HepG2 (cell line): ENCODE results near the gene HES1. TPM values are rescaled to one million over a fixed set of nuclear protein-coding genes. Genes with fewer than 3 reads are reported as not detected.

Experiments
- AGO1 ChIP-seq: fragments of 200-400 bp; formaldehyde crosslinking; IDR thresholded peaks from 2 replicates; pipeline ENCODE4 v1.6.1; 2017; ENCODE audit warnings: mild to moderate bottlenecking, low read depth, low read length, moderate library complexity; ENCODE audit not compliant: poor library complexity, severe bottlenecking
- AKAP8 ChIP-seq: sonication (generic); formaldehyde crosslinking; IDR thresholded peaks from 2 replicates; pipeline ENCODE4 v1.5.1; 2020; ENCODE audit warnings: mild to moderate bottlenecking, missing genetic modification reagents
- CREBL2 ChIP-seq: sonication (generic); formaldehyde crosslinking; IDR thresholded peaks from 2 replicates; pipeline ENCODE4 v1.8.1; 2023; ENCODE audit warnings: missing genetic modification reagents, mild to moderate bottlenecking, borderline replicate concordance
- ETS1 ChIP-seq: sonication (generic); formaldehyde crosslinking; IDR thresholded peaks from 2 replicates; pipeline ENCODE4 v1.4.0; 2020; ENCODE audit warnings: missing genetic modification reagents
- HMGXB4 ChIP-seq, 2 experiments: sonication (generic) in 1 of 2; formaldehyde crosslinking in 1 of 2; IDR thresholded peaks; 2 replicates each; pipeline versions ENCODE4 v1.4.0 to v1.6.1; 2018 to 2020; ENCODE audit warnings: missing genetic modification reagents in 2 of 2, borderline replicate concordance in 1 of 2, low read depth in 1 of 2, mild to moderate bottlenecking in 1 of 2, missing biosample characterization in 1 of 2
- KAT8 ChIP-seq: IDR thresholded peaks from 2 replicates; pipeline ENCODE4 v1.6.1; 2016; ENCODE audit warnings: missing genetic modification reagents, missing compliant biosample characterization
- MIXL1 ChIP-seq: IDR thresholded peaks from 2 replicates; pipeline ENCODE4 v1.6.1; 2016
- NKX3-1 ChIP-seq: sonication (generic); formaldehyde crosslinking; IDR thresholded peaks from 2 replicates; pipeline ENCODE4 v1.5.0; 2020; ENCODE audit warnings: missing genetic modification reagents
- RFXAP ChIP-seq: sonication (generic); formaldehyde crosslinking; IDR thresholded peaks from 2 replicates; pipeline ENCODE4 v1.4.0; 2020; ENCODE audit warnings: missing genetic modification reagents, borderline replicate concordance
- SETDB1 ChIP-seq: sonication (generic); formaldehyde crosslinking; IDR thresholded peaks from 2 replicates; pipeline ENCODE4 v1.5.1; 2020; ENCODE audit warnings: missing genetic modification reagents, mild to moderate bottlenecking, borderline replicate concordance
- USF2 ChIP-seq, 2 experiments: sonication (generic) in 1 of 2; formaldehyde crosslinking in 1 of 2; IDR thresholded peaks; 2 replicates each; pipeline versions ENCODE4 v1.5.1 to v1.6.1; 2011 to 2020; ENCODE audit warnings: borderline replicate concordance in 1 of 2, low read depth in 1 of 2, low read length in 1 of 2, mild to moderate bottlenecking in 1 of 2, missing genetic modification reagents in 1 of 2, moderate library complexity in 1 of 2
- ZNF281 ChIP-seq: sonication (generic); formaldehyde crosslinking; IDR thresholded peaks from 2 replicates; pipeline ENCODE4 v1.4.0; 2020; ENCODE audit warnings: missing genetic modification reagents, borderline replicate concordance
- ZNF331 ChIP-seq: sonication (generic); formaldehyde crosslinking; IDR thresholded peaks from 2 replicates; pipeline ENCODE4 v1.4.0; 2020; ENCODE audit warnings: missing genetic modification reagents
- ZNF350 ChIP-seq: sonication (generic); formaldehyde crosslinking; IDR thresholded peaks from 2 replicates; pipeline ENCODE4 v1.4.0; 2020; ENCODE audit warnings: mild to moderate bottlenecking, low read depth, missing genetic modification reagents, borderline replicate concordance
- ZNF44 ChIP-seq: sonication (generic); formaldehyde crosslinking; IDR thresholded peaks from 2 replicates; pipeline ENCODE4 v1.5.1; 2020; ENCODE audit warnings: mild to moderate bottlenecking, missing genetic modification reagents
- ZNF790 ChIP-seq: sonication (generic); formaldehyde crosslinking; IDR thresholded peaks from 2 replicates; pipeline ENCODE4 v1.8.0; 2022; ENCODE audit warnings: missing genetic modification reagents, mild to moderate bottlenecking, borderline replicate concordance
- polyA plus RNA-seq, 8 experiments: library from polyadenylated mRNA; depleted of rRNA in 3 of 8; stranded (reverse) in 7 of 8; unstranded in 1 of 8; fragments of >200 nt; fragmentation: Illumina TruSeq in 4 of 8; extraction: Trizol in 4 of 8; gene quantifications; 2 replicates each; pipeline versions ENCODE4 v1.2.1 to v1.2.3, GENCODE V29; 2011 to 2016; ENCODE audit warnings: low read depth in 4 of 8, missing spikeins in 1 of 8, mixed read lengths in 1 of 8; ENCODE audit not compliant: insufficient read depth in 1 of 8
- total RNA-seq, 5 experiments: library from RNA; depleted of rRNA; stranded (reverse); fragments of >200 nt; fragmentation: Illumina TruSeq; extraction: Trizol; gene quantifications; 2 replicates each; pipeline ENCODE4 v1.2.3, GENCODE V29; 2016; ENCODE audit warnings: low read depth in 1 of 5

HES1 gene
- total and polyA plus RNA-seq, 2 of the 13 experiments (the other 11 are each of a cell fraction or from before 2014, with no cell fraction given), result 15.4 to 19.8 TPM

GRCh38 chr3:194135806-194136518 lies at the start of gene HES1 (continued):
- TF ChIP-seq HMGXB4 (CRISPR knock-in tag; IDR thresholded peaks at IDR 0.05; ENCODE audit: borderline replicate concordance in 1 of 2, low read depth in 1 of 2) (0 out of 4 replicates have a peak, but pooled peaks of 1 of the 2 experiments have one; percentile 22), ZNF350 (no peak), AKAP8 (no peak), ZNF790 (no peak; the same call in 1 of the 2 replicates), ZNF281 (CRISPR knock-in tag) (peak; percentile 30; the same call in 1 of the 2 replicates), RFXAP (CRISPR knock-in tag) (peak; percentile 92), KAT8 (CRISPR knock-in tag) (peak; percentile 85), MIXL1 (CRISPR knock-in tag) (no peak), USF2 (IDR thresholded peaks at IDR 0.05; ENCODE audit: low read depth, low read length) (no peak), USF2 (CRISPR knock-in tag; IDR thresholded peaks at IDR 0.05; ENCODE audit: borderline replicate concordance) (no peak), ETS1 (CRISPR knock-in tag) (no peak), AGO1 (no peak), CREBL2 (no peak), ZNF331 (CRISPR knock-in tag) (peak; percentile 62), SETDB1 (CRISPR knock-in tag) (no peak), ZNF44 (CRISPR knock-in tag) (no peak), NKX3-1 (CRISPR knock-in tag) (peak; percentile 88; the same call in 1 of the 2 replicates)
